Gastrocnemius medialis (tissue), 4 donors: ENCODE results near the gene PPFIBP1. TPM values are rescaled to one million over a fixed set of nuclear protein-coding genes. Genes with fewer than 3 reads are reported as not detected.

Source experiments
- ATAC-seq, 2 donors: fragments of 150-250 bp; one replicate each; pipeline ENCODE4 v1.9.1; 2016
- DNase-seq, 2 donors: peaks; one replicate each; pipeline ENCODE4 v3.0.0-alpha.2; 2019
- H3K27ac ChIP-seq, 4 donors: fragments of 200-600 bp; sonication (generic); 1 replicate in 1 of 4; 2 replicates in 3 of 4; pipeline ENCODE4 v1.5.1; 2016 to 2018; ENCODE audit warnings: mild to moderate bottlenecking in 2 of 4, moderate library complexity in 1 of 4
- H3K27me3 ChIP-seq, 3 donors: fragments of 200-600 bp; sonication (generic) in 2 of 3; 1 replicate in 1 of 3; 2 replicates in 2 of 3; pipeline versions ENCODE4 v1.5.1 to v1.6.0; 2016 to 2019; ENCODE audit warnings: mild to moderate bottlenecking in 1 of 3, moderate library complexity in 1 of 3
- H3K36me3 ChIP-seq, 2 donors: fragments of 200-600 bp; sonication (generic) in 1 of 2; one replicate each; pipeline ENCODE4 v1.5.1; 2017 to 2018
- H3K4me1 ChIP-seq, 2 donors: fragments of 200-600 bp; sonication (generic) in 1 of 2; one replicate each; pipeline ENCODE4 v1.5.1; 2016 to 2017; ENCODE audit warnings: mild to moderate bottlenecking in 2 of 2
- H3K4me3 ChIP-seq, 4 donors: fragments of 200-600 bp; sonication (generic) in 3 of 4; 1 replicate in 1 of 4; 2 replicates in 3 of 4; pipeline ENCODE4 v1.5.1; 2016 to 2019; ENCODE audit warnings: mild to moderate bottlenecking in 2 of 4
- H3K9me3 ChIP-seq, 3 donors: fragments of 200-600 bp; sonication (generic) in 2 of 3; 1 replicate in 1 of 3; 2 replicates in 2 of 3; pipeline ENCODE4 v1.5.1; 2016 to 2019
- POLR2A ChIP-seq, 2 donors: fragments of 450-650 bp; IDR thresholded peaks; one replicate each; pipeline ENCODE4 v1.6.1; 2017; ENCODE audit warnings: antibody characterized with exemption in 2 of 2, mild to moderate bottlenecking in 2 of 2, moderate library complexity in 2 of 2
- in situ Hi-C, 4 donors: fragments of 200-750 bp; cut with MboI; loops; one replicate each; pipeline versions ENCODE4 v1.15.0 to v1.8.0; 2017; ENCODE audit warnings: low sequenced_read_pairs in 4 of 4
- intact Hi-C: fragments of 100-400 bp; cut with DNase I; formaldehyde crosslinking; loops from one replicate; pipeline ENCODE4 v1.15.1; 2023; ENCODE audit warnings: low total_unique reads
- total RNA-seq, 4 donors: library from RNA; depleted of rRNA; stranded (reverse); fragments of >200 nt; gene quantifications; one replicate each; pipeline versions ENCODE4 v1.1.0 to v1.2.3, GENCODE V29; 2016
- TF ChIP-seq, protein P1 (sequence below), 5 experiments: fragments of 450-650 bp in 3 of 5; fragments of 200-600 bp in 2 of 5; sonication (generic) in 2 of 5; IDR thresholded peaks in 4 of 5; conservative IDR thresholded peaks in 1 of 5; 1 replicate in 4 of 5; 2 replicates in 1 of 5; pipeline ENCODE4 v1.5.1; 2016 to 2019; ENCODE audit warnings: antibody characterized with exemption in 5 of 5, mild to moderate bottlenecking in 3 of 5, moderate library complexity in 3 of 5

PPFIBP1 gene
- total RNA-seq, 4 donors from 2014 or later: 18.3 to 33.2 (median 27.4) TPM

DNA sequence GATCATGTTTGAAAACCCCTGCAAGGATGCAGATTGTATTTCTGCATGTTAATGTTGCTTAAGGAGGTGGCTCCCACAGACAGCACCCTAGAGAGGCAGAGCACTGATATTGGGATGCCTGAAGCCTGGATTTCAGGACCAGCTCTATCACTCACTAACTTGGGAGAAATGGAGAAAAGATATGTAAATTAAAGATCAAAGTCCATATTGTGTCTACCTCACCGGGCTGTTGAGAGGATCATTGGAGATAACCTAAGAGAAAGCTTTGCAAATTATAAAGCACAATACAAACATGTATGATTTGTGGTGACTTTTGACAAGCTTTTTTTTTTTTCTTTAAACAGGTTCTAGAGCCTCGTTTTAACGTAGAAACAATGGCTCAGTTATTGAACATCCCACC lies 164.7 kb downstream of the PPFIBP1 start:
- no peak for DNase-seq
- no peak for TF ChIP-seq POLR2A (IDR thresholded peaks at IDR 0.05)
- TF ChIP-seq, protein P1, sequence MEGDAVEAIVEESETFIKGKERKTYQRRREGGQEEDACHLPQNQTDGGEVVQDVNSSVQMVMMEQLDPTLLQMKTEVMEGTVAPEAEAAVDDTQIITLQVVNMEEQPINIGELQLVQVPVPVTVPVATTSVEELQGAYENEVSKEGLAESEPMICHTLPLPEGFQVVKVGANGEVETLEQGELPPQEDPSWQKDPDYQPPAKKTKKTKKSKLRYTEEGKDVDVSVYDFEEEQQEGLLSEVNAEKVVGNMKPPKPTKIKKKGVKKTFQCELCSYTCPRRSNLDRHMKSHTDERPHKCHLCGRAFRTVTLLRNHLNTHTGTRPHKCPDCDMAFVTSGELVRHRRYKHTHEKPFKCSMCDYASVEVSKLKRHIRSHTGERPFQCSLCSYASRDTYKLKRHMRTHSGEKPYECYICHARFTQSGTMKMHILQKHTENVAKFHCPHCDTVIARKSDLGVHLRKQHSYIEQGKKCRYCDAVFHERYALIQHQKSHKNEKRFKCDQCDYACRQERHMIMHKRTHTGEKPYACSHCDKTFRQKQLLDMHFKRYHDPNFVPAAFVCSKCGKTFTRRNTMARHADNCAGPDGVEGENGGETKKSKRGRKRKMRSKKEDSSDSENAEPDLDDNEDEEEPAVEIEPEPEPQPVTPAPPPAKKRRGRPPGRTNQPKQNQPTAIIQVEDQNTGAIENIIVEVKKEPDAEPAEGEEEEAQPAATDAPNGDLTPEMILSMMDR (IDR thresholded peaks at IDR 0.05 in 4 of 5, conservative IDR thresholded peaks at IDR 0.05 in 1 of 5): no peak
- intact Hi-C loops (no loop called here), in situ Hi-C loops (no loop called here)
- Histone ChIP-seq H3K27ac (no peak overlapping the region), H3K27me3 (no peaks in the 10 kb centered on the region), H3K36me3 (peaks cover 5 to 72% of the 10 kb centered on the region in 2 donors), H3K4me1 (no peaks in the 10 kb centered on the region), H3K9me3 (no peaks in the 10 kb centered on the region), H3K4me3 (no peak overlapping the region)
- no peak for ATAC-seq

DNA sequence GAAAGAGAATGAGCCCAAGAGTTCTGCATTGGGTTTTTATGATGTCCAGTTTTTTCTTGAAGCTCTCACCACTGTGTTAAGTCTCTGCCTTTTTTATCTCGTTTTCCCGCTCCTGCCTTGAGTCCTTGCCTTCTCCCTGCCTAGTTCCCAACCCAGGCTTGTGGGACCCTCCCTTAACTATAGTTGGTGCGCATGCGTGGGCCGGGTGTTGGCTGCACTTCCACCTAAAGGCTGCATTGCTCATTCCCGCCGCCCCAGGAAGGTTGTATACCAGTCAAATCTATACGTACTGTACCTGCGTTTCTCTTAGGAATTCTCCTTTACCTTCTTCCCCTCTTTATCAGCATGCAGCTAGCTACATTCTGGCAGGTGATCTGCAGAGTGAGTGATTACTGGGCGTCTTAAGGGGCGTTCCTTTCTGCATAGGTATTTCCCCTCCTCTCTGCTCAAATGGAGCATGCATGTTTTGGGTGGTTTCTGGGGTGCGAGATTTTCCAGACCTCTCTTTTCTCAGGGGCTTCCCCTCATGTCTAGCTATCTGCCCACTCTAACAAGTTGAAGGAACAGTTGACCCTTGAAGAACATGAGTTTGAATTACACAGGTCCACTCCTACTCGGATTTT lies 165.7 kb downstream of the PPFIBP1 start:
- Histone ChIP-seq H3K4me1 (no peaks in the 10 kb centered on the region), H3K36me3 (peaks cover 5 to 71% of the 10 kb centered on the region in 2 donors), H3K27me3 (no peaks in the 10 kb centered on the region), H3K27ac (no peak overlapping the region), H3K4me3 (no peak overlapping the region), H3K9me3 (no peaks in the 10 kb centered on the region)
- DNase-seq (no peak), ATAC-seq (no peak)
- in situ Hi-C loops: no loop called here
- intact Hi-C loops: no loop called here
- TF ChIP-seq, protein P1 (IDR thresholded peaks at IDR 0.05 in 4 of 5, conservative IDR thresholded peaks at IDR 0.05 in 1 of 5): no peak
- TF ChIP-seq POLR2A (IDR thresholded peaks at IDR 0.05): no peak

DNA sequence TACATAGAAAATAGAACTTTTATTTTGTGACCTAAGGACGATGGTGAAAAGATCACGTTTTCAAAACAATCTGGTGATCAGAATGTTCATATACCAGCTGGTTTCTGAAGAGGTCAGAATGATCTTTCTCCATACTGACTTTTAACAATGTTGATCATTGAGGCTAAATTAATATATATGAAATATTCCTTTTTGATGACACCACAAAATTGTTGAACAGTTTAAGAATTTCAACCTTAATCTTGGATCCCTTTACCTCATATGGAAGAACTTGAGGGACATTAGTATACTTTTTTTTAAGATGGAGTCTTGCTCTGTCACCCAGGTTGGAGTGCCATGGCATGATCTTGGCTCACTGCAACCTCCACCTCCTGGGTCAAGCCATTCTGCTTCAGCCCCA lies 169.4 kb downstream of the PPFIBP1 start:
- intact Hi-C loops (no loop called here), in situ Hi-C loops (no loop called here)
- Histone ChIP-seq H3K27ac (no peak overlapping the region), H3K36me3 (peaks cover 5 to 55% of the 10 kb centered on the region in 2 donors), H3K4me1 (no peaks in the 10 kb centered on the region), H3K4me3 (no peak overlapping the region), H3K27me3 (no peaks in the 10 kb centered on the region), H3K9me3 (no peaks in the 10 kb centered on the region)
- no peak for TF ChIP-seq POLR2A (IDR thresholded peaks at IDR 0.05)
- TF ChIP-seq, protein P1 (IDR thresholded peaks at IDR 0.05 in 4 of 5, conservative IDR thresholded peaks at IDR 0.05 in 1 of 5): no peak
- DNase-seq: no peak
- ATAC-seq: no peak

DNA sequence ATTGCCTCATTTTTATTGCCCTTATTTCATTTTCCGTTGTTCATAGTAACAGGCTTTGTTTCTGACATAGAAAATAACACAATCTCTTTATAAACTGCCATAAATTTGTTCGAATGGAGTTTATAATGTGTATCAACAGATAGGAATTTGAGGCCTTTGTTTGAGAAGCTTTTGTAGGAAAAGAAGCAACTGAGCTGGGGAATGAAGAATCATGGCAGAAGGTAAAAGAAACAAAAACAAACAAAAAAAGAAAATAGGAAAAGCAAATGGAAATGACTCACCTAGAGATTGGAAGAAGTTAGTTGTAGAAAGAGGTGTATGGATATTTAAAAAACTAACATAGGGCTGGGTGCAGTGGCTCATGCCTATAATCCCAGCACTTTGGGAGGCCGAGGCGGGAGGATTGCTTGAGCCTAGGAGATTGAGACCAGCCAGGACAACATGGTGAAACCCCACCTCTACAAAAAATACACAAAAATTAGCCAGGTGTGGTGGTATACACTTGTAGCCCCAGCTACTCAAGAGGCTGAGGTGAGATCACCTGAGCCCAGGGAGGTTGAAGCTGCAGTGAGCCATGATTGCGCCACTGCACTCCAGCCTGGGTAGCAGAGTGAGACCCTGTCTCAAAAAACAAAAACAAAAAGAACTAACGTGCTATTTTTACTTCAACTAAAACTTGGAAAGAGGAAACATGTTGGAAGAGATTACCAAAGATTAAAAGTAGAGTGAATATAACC lies 171.7 kb downstream of the PPFIBP1 start:
- ATAC-seq (no peak), DNase-seq (no peak)
- no peak for TF ChIP-seq POLR2A (IDR thresholded peaks at IDR 0.05)
- TF ChIP-seq, protein P1 (IDR thresholded peaks at IDR 0.05 in 4 of 5, conservative IDR thresholded peaks at IDR 0.05 in 1 of 5): no peak
- intact Hi-C loops (no loop called here), in situ Hi-C loops (no loop called here)
- Histone ChIP-seq H3K4me3 (no peak overlapping the region), H3K27ac (no peak overlapping the region), H3K9me3 (no peaks in the 10 kb centered on the region), H3K4me1 (no peaks in the 10 kb centered on the region), H3K36me3 (peaks cover 0 to 35% of the 10 kb centered on the region in 2 donors), H3K27me3 (no peaks in the 10 kb centered on the region)
